GM04504 (cell line): ENCODE data around the gene TRIM8.

Experiments
- DNase-seq: peaks from one replicate; pipeline ENCODE4 v3.0.0-alpha.2; 2012; ENCODE audit warnings: low read depth

The TRIM8 gene

GRCh38 chr10:102633287-102633686 lies 11.0 kb upstream of the TRIM8 start:
- no peak for DNase-seq

- no peak for DNase-seq
These were observed 10.4 kb upstream of the TRIM8 start for GRCh38 chr10:102633848-102634247.

GRCh38 chr10:102634686-102635085 lies 9.6 kb upstream of the TRIM8 start:
- DNase-seq: no peak

GRCh38 chr10:102635377-102635776 lies 8.9 kb upstream of the TRIM8 start:
- DNase-seq: no peak

GRCh38 chr10:102639537-102639936 lies 4.7 kb upstream of the TRIM8 start:
- no peak for DNase-seq

- DNase-seq: no peak
These were observed 2.9 kb upstream of the TRIM8 start for GRCh38 chr10:102641402-102641801.

- DNase-seq: peak; percentile 92
These were observed 2.2 kb upstream of the TRIM8 start for GRCh38 chr10:102641880-102642735.

- no peak for DNase-seq
These were observed 1.4 kb upstream of the TRIM8 start for GRCh38 chr10:102642736-102643335.

GRCh38 chr10:102643336-102644065 lies 778 bp upstream of the TRIM8 start:
- no peak for DNase-seq

- no peak for DNase-seq
These were observed 538 bp downstream of the TRIM8 start for GRCh38 chr10:102644646-102645387.

GRCh38 chr10:102645388-102645740 lies 1.1 kb downstream of the TRIM8 start:
- no peak for DNase-seq

- peak; percentile 95 for DNase-seq
These were observed 1.7 kb downstream of the TRIM8 start for GRCh38 chr10:102645741-102646609.

- DNase-seq: no peak
These were observed 2.5 kb downstream of the TRIM8 start for GRCh38 chr10:102646610-102647442.

- no peak for DNase-seq
These were observed 3.4 kb downstream of the TRIM8 start for GRCh38 chr10:102647443-102648268.

GRCh38 chr10:102648269-102648888 lies 4.1 kb downstream of the TRIM8 start:
- DNase-seq: no peak

GRCh38 chr10:102648889-102649796 lies 4.9 kb downstream of the TRIM8 start:
- no peak for DNase-seq

- no peak for DNase-seq
These were observed 5.7 kb downstream of the TRIM8 start for GRCh38 chr10:102649797-102650654.
